ENCODE data around the gene UNC5C.

UNC5C gene

DNA sequence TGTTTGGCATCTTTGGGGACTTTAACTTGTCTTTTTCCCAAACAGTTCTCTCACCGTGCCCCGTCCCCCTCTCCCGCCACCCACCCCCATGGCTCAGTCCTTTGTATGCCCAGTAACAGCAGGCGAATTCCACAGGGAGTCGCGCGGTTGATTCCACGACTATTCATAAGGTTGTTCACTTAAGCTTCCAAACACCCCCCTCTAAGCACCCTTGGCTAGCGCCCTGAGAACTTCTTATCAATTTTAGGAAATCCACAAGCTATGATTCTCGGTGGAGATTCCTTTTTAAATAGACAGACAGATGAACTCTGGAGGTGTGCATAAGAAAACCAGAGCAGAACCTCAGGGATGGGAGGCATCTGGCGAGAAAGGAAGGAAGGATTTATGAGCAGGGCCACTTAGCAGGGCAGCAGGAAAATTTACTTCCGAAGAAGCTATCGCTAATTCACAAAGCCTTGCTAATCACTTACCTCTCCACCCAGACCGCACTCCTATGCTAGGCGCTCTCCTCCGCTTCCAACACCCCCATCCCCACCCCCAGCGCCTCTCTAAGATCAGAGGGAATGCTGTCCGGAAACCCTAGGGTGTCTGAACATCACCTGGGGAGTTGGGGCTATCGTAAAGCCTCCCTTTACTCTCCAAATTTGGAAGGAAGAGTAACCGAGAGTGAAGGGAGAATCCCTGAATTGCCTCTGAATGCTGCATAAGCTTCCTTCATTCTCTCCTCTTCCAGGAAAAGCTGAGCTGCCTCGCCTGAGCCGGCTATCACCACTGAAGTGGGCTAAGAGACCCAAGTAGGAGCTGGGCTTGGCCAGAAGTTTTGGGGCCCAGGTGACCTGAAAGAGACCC lies 1.7 kb downstream of the UNC5C start:
- DNase-seq (ENCODE audit: low spot score): no peak

DNA sequence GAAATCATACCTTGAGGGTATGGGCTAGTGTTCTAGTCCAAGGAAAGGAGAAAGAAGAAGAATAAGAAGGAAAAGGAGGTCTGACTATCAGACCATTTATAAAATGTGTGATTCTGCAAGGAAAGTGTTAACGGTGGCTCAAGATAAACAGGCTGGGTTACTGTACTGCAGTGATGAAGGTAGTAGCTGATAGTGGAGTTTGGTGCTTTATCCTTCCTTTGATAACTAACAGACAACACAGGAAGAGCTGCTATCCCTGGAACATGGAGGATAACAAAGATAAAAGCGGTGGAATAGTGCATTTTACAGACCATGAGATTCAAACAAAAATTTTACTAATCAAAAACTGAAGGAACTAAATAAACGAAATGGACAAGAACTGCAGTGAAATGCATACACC lies 2.6 kb downstream of the UNC5C start:
- DNase-seq (ENCODE audit: low spot score): no peak

DNA sequence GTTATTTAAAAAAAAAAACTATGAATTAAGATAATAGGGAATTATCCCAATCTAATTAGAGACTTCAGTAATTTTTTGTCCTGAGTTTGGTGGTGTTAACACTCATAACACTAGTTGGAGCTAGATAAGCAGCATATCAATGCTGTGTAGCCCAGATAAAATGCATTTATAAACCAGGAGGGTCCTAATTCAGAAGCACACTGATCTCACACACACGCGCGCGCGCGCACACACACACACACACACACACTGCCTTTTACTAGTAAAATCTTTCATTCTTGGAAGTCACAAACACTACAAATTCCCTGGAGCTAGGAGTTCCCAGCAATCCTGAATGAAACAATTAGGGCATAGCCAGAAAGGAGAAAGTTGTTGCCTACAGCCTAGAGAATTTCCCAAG lies 3.2 kb downstream of the UNC5C start:
- DNase-seq (ENCODE audit: low spot score): no peak

DNA sequence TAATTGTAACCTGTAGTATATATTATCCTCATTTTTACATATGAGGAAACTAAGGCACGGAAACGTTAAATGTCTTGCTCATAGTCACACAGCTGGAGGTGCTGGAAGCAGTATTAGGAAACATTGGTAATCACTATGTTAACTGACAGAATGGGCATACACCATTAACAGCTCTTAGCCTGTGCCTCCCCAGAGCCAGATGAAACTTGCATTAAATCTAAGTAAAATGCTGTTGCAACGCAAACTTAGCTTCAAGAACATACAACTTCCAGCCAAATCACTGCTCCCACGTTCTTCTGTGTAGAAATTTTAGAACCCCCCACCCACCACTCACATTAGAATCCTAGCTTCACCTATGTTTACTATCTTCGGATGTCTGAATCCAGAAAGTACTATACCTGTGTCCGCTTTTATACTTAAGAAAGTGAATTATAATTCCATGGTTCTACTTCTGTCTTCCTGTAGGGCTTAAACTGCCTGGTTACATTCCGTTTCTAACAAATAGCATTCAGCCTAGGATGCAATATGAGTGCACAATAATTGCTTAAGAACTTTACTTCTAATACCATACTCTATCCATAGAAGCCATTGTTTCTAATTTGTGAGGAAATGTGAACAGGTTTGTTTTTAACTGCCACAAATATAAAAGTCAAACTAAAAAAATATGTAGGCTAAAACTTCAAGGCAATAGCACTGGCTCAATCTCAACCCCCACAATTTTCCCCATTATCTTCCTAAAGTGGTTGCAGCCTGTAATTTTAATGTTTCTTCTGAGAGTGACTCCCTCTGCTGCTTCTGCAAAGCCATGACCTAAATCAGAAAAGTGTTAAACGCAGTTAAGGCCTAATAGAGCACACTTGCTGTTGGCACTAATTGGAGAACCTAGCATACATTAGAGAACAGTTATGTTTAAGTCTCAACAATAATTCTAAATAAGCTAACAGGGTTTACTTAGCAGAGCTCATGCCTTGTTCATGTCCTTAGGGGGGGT lies 4.4 kb downstream of the UNC5C start:
- no peak for DNase-seq (ENCODE audit: low spot score)

DNA sequence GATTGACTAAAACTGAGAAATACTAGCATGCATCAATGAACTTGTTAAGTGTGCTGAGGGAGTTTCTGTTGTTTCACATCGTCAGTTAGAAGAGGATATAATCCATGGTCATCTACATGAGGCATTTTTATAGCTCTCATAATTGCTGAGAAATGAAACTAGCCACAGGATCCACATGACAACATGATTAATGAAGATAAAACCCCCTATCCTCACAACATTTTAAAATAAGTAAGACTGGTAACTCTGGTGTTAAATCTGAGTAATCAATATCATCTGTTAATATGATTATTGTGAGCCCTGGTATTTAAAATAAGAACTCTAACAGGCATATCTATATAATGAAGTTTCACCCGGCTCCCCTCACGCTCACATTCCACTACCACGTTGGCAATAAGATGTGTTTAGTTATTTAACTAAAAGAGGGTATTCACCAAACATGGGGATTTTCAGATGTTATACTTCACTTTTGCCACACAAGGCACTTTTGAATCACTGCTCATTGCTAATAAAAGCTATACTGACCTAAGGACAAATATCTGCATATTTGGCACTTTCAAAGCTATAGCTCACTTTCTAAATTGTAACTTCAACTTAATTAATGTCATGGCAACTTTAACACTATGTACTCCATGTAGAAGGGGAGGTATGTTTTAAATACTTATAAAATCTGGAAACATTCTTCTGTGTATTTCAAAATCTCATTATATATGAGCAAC lies 6.7 kb downstream of the UNC5C start:
- DNase-seq (ENCODE audit: low spot score): no peak

DNA sequence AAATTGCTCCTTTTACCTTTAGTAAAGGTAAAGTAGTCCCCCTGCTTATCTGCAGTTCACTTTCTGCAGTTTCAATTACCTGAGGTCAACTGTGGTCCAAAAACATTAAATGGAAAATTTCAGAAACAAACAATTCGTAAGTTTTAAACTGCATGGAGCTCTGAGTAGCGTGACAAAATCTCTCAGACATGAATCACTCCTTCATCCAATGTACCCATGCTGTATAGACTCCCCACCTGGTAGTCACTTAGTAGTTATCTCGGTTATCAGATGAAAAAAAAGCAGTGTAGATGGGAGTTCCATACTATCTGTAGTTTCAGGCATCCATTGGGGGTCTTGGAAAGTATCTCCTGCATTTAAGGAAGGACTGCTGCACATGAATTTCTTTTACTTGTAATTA lies 7.7 kb downstream of the UNC5C start:
- DNase-seq (ENCODE audit: low spot score): no peak

DNA sequence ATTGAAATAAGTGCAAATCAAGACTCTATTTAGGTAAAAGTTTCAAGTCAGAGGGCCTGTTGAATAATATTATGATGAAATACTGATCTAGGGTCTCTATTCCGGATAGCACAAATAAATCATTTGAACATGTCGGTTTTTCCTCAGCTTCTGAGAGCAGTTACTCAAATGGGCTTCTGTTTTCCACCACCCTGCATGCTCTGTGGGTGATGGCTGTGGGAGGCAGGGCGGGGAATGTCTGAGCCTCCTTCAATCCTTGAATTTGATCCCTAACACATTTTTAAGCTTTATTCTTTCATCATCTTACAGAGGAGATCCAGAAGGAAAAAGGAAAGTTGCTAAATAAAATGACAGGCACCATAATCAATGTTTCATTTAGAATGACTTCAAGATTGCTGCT lies 8.5 kb downstream of the UNC5C start:
- DNase-seq (ENCODE audit: low spot score): no peak

DNA sequence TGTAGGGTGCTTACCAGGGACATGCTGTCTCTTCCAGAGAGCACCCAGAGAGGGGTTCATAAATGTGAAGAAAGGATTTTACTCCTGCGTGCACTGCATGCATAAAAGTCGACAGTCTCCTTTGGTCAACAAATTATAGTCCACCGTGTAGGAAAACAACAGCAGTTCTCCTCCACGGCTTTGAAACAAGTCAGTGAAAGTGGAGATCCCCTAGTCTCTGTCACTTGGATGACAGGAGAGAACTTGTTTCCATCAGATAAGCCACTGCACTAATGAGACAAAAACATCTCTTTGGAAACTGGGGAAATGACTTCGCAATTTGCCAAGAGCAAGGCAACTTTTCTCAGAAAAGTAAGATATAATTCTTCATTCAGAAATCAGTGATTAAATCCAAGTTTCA lies 9.7 kb downstream of the UNC5C start:
- DNase-seq (ENCODE audit: low spot score): no peak

DNA sequence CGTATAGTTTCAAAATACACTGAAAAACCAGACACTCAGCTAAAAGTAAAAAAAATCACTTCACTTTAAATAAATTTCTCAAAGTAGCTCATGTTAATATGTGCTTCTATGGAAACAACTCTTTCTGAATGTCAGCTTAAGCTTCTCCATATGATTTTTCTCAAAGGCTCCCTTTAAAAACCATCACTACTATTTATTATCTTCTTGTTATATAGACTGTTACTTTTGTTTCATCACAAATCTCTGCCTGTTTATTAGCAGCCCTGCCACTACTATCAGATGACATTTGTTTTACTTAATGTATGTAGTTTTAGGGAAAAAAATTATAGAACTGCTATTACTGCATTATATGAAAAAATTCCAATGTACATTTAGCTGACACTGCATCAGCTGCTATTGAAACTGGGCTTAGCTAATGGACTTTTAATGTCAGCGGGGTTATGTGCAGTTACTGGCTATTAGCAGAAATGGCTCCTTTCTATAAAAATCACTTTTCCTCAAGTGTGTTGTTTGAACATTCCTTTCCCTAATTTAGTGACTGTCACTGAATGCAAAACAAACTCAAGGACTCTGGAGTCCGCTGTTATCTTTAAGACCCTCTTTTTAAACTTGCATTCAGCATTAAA lies 10.8 kb downstream of the UNC5C start:
- no peak for DNase-seq (ENCODE audit: low spot score)

DNA sequence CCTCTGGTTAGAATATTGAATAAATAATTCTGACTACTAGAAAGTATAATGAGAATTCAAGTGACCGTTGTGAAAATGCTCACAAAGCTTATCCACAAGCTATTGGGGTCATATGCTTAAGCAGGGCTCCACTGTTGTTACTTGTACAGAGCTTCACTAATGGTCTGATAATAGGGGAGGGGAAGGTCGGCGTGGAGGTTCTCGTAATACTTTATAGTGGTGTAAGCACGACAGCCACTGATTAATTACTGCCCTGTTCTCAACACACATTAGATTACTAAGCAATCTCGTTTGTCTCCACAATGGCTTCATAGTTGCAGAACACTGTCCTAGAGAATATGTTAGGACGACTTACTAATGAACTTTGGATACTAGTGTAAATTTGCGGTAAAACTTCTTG lies 11.6 kb downstream of the UNC5C start:
- no peak for DNase-seq (ENCODE audit: low spot score)

DNA sequence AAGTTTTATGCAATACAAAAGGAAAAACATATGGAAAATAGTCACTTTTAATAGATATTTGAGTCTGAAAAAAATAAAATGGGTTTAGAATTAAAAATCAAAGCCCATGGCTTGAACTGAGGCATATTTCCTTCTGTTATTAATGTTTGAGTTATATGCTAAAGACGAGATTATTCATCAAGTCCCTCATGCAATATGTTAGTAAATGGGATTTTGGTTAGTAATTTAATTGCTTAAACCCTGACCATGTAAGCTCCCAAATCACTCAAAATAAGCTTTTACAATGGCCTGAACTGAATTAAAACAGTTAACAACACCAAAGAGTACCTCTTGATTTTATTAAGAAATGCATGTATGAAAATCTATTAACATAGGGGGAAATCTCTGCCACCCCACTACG lies 12.1 kb downstream of the UNC5C start:
- no peak for DNase-seq (ENCODE audit: low spot score)

DNA sequence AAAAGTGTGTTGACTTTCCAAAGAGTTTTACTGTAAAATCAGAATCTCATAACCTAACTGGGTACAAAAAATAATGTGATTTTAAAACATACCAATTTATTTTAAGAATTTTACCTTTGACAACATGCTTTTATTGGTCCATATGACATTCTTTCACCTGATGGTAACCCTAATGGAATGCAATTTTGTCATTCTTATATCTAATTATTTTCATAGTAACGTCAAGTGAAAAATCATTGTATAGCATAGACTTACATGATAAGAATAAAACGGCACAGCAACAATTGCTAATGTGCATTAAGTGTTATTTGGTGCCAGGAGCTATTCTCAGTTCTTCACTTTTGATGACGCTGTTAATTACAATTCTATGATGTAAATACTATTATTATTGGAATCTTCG lies 13.6 kb downstream of the UNC5C start:
- no peak for DNase-seq (ENCODE audit: low spot score)

DNA sequence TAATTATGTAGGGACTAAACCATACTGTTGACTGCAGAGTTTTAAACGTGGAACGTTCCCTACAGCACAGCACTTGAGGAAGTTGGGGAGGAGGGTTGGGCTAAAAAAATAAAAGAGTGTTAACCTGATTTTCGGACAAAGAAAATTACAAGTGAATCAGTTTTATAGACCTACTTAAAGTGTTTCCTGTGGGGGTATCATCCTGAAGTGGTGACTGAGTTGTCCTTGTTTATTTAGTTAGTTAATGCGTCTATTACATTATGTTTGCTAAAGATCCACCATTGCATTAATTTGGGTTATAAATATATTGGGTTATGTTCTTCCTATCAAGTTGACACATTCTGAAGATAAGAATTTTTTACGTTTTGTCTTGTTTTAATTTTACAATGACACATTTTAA lies 14.7 kb downstream of the UNC5C start:
- no peak for DNase-seq (ENCODE audit: low spot score)

DNA sequence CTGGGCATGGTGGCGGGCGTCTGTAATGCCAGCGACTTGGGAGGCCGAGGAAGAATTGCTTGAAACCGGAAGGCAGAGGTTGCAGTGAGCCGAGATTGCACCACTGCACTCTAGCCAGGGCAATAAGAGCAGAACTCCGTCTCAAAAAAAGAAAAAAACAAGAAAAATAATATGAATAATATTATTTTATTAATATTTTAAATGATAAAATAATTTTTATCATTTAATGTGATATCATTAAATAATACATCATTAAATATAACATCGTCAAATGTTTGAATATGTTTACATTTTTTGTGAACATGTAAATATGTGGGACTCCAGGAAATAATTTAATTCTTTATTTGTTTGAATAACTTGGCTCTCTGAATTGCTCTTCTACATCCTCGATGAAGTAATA lies 15.5 kb downstream of the UNC5C start:
- no peak for DNase-seq (ENCODE audit: low spot score)

DNA sequence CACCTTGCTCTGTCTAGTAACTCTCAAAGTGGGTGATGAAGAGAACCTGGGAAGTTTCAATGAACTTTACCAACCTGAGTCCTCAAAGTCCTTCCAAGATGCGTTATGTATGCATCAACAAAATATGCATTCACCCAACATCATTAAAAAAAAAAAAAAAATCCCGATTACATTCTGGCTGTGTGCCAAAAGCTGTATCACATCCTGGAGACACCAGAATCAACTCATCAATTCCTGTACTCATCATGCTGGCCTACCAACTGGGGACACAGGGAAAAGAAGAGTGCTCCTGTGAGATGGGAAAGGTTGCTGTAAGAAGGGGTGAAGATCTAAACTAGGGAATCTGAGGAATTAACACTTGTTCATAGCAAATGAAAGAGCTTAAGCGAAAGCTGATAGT lies 16.5 kb downstream of the UNC5C start:
- no peak for DNase-seq (ENCODE audit: low spot score)

DNA sequence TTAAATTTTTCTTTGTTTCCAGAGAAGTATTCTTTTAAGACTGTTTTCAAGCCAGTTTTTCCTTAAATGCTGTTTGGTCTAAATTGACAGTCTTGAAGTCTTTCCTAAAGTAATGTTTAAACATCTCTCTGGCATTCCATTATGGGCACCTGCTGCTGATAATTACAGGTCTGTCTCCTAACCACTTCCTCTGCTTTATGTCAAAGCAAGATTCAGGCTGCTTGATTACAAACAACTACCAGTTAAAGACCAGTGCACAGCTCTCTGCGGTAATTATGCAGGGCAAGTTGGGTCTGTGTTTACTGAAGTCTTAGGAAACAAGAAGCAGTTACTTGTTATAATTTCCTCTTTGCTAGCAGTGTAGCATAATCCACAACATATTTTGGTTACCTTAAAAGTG lies 17.6 kb downstream of the UNC5C start:
- DNase-seq (ENCODE audit: low spot score): no peak

DNA sequence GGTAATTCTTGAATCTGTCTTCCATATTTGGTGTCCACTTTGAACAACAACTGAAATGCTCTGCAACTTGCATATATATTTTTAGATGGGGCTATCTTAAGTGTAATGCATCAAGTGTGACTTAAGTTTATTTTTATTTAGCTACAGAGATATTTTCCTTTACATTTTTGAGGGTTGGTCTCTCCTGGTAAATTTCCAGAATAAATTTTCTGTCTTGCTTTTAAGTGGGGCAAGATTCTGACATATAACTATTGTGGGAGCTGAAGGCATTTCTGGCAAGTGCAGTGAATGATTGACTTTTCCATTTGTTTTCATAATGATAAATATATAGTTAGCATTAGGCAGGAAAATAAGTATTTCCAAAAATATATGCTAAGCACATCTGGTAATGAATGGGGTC lies 18.8 kb downstream of the UNC5C start:
- DNase-seq (ENCODE audit: low spot score): no peak

DNA sequence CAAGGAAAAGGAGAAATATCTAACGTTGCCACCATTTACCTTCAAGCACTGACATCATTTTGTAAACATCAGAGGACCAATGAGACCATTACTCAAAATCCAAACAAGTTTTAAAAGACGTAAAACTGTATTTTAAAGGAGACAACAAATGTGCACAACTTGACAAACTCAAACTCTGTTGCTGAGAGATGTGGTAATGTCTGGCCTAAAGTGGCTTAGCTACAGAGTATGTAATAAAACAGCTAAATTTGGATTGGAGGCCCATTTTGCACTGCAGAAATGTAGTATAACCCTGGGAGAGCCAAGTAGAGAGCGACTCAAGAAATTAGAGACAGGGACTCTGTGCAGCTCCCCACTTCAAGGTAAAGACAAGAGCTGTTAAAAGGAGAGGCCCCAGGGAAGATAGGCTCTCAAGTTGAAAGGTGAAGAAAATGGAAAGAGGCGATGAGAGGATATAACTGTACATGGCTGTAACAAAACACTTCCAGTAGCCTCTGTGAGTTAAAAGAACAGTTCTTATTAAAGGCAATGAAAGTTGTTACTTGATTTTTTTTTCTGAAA lies 20.3 kb downstream of the UNC5C start:
- DNase-seq (ENCODE audit: low spot score): no peak

DNA sequence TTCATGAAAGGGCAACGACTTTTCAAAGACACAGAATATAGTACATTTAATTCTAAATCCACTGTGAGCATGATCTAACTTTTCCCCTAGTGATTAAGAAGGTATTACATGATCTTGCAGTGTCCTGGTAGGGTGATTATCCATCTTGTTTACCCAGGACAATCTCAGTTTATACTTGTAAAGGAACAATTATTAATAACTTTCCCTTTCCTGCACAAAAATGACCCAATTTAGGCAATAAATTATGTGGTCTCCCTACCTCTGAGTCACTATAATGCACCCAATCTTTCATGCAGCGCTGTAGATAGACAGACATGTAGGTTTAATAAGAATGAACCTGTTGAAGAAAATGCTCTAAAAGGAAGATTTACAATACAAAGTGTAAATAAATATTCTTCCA lies 22.7 kb downstream of the UNC5C start:
- no peak for DNase-seq (ENCODE audit: low spot score)

DNA sequence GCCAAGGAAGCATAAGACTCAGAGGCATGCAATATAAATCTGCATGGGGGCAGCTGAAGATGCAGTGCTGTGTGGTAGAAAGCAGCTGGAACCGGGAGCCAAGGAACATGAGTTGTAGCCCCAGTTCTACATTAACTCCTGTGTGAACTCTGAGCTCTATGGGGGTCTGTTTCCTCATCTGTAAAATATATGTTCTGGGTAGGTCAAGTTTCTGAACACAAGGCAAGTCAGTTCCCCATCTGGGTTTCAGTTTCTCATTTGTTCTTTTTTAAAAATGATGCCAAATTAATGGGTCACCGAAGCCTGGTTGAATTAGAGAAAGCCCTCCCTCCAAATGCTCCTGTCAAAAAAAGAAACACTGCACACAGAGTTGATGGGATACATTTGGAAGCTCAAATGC lies 24.0 kb downstream of the UNC5C start:
- no peak for DNase-seq (ENCODE audit: low spot score)

DNA sequence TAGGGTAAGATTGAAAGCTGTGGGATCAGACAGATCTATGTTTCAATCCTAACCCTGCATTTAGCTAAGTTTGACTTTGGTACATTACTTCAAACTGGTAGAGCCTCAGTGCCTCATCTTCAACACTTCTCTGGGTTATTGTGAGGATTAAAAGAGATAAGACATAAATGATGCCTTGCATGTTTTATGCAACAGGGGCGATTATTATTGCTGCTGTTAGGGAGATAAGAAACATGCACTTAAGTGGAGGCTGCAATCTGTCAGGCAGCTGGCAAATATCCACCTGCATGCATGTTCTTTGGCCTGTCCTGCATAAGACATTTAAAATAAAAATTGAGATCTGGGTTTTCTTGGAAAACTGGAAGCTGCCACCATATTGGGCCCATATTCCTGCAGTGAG lies 24.6 kb downstream of the UNC5C start:
- DNase-seq (ENCODE audit: low spot score): no peak
